Adrenal gland (tissue), 12 donors: ENCODE results near the gene RFX6. TPM values are rescaled to one million over a fixed set of nuclear protein-coding genes. Genes with fewer than 3 reads are reported as not detected.

Experiments
- DNase-seq, 7 donors: peaks; one replicate each; pipeline ENCODE4 v3.0.0-alpha.2; 2019 to 2020
- H3K27ac ChIP-seq, 5 donors: fragments of 200-600 bp; sonication (generic) in 4 of 5; 1 replicate in 3 of 5; 2 replicates in 2 of 5; pipeline versions ENCODE4 v1.5.1 to v1.8.0; 2016 to 2020; ENCODE audit warnings: mild to moderate bottlenecking in 1 of 5
- H3K27me3 ChIP-seq: fragments of 200-600 bp; 2 replicates; pipeline ENCODE4 v1.8.0; 2021
- H3K36me3 ChIP-seq, 2 donors: fragments of 200-600 bp; replicated peaks in 1 of 2; 1 replicate in 1 of 2; 2 replicates in 1 of 2; pipeline versions ENCODE4 v1.5.1 to v1.8.0; 2018 to 2022
- H3K4me1 ChIP-seq, 2 donors: fragments of 200-600 bp; replicated peaks in 1 of 2; 1 replicate in 1 of 2; 2 replicates in 1 of 2; pipeline versions ENCODE4 v1.5.1 to v1.8.0; 2018 to 2021
- H3K4me3 ChIP-seq, 4 donors: fragments of 200-600 bp; sonication (generic) in 3 of 4; one replicate each; pipeline ENCODE4 v1.5.1; 2016 to 2018
- H3K9me3 ChIP-seq, 3 donors: fragments of 200-600 bp; sonication (generic) in 1 of 3; replicated peaks in 1 of 3; 1 replicate in 2 of 3; 2 replicates in 1 of 3; pipeline versions ENCODE4 v1.5.1 to v1.8.0; 2016 to 2021
- POLR2A ChIP-seq, 2 donors: fragments of 450-650 bp; IDR thresholded peaks; one replicate each; pipeline ENCODE4 v1.6.1; 2017; ENCODE audit warnings: antibody characterized with exemption in 2 of 2, mild to moderate bottlenecking in 2 of 2, moderate library complexity in 1 of 2
- WGBS, 4 donors: extraction: QIAGEN DNeasy Blood & Tissue Kit in 2 of 4; methylation state at CpG; one replicate each; pipeline versions ENCODE4 v1.1.5 to v1.1.7; 2013 to 2017; 5-methylcytosine and 5-hydroxymethylcytosine counted together
- intact Hi-C, 2 donors: fragments of 100-400 bp; cut with DNase I; formaldehyde crosslinking; loops; one replicate each; pipeline versions ENCODE4 v1.14.1 to v1.15.0; 2022 to 2023
- polyA plus RNA-seq, 3 donors: library from polyadenylated mRNA; stranded (reverse); fragments of 200-250 nt in 2 of 3; fragments of 350-450 nt in 1 of 3; fragmentation: Illumina TruSeq in 1 of 3; extraction: RNeasy Lipid Tissue Mini Kit (QIAGEN cat#74804) in 1 of 3; gene quantifications; one replicate each; pipeline ENCODE4 v1.2.3, GENCODE V29; 2013 to 2014
- total RNA-seq, 9 donors: library from RNA; depleted of rRNA in 4 of 9; stranded (reverse); fragments of >200 nt in 4 of 9; fragments of 120-200 nt in 1 of 9; fragmentation: NEBNext Ultra II Directional in 1 of 9; extraction: Animal tissue kit (Norgen Biotek cat#: 25700) in 1 of 9; gene quantifications; one replicate each; pipeline versions ENCODE4 v1.1.0 to v1.2.4, GENCODE V29; 2013 to 2023
- TF ChIP-seq, protein P1 (sequence below), 6 experiments: fragments of 450-650 bp in 4 of 6; fragments of 200-600 bp in 2 of 6; sonication (generic) in 1 of 6; IDR thresholded peaks; 1 replicate in 5 of 6; 2 replicates in 1 of 6; pipeline versions ENCODE4 v1.5.1 to v1.8.0; 2016 to 2021; ENCODE audit warnings: antibody characterized with exemption in 6 of 6, mild to moderate bottlenecking in 2 of 6, moderate library complexity in 1 of 6
- donor health status: healthy with polysubstance abuse.
- donor health status: Bipolar disorder and iron deficiency.
- donor health status: DM: yes; HTN: yes; CAD: no.
- donor health status: DM: no; HTN: no; CAD: no.
- donor health status: DM: no; HTN: no; CAD: no.
- donor health status: DM: yes; HTN: yes; CAD: no.

Gene RFX6
- total and polyA plus RNA-seq, 12 donors: 0.27 to 12.0 (median 3.2) TPM; not detected in 4

DNA sequence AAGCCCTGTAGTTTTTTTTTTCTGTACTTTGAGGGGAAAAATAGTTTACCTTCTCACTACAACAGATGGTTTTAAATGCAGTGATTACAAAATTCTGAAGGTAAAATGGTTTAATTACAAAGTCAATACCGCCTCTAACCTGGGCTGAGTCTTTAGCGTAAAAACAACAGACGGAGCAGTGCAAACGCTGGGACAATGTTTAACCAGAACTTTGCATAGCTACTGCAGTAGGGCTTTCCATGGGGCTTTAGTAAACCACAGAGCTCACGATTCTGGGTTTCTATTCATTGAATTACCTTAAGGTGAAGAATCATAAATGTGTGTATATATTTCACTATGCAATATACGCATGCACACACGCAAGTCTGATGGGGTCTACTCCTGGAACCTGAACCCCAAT, 77.9 kb downstream of the RFX6 start:
- Histone ChIP-seq H3K27ac (no peak overlapping the region), H3K9me3 (no peaks in the 10 kb centered on the region), H3K4me3 (no peak overlapping the region), H3K4me1 (no peaks in the 10 kb centered on the region), H3K36me3 (no peaks in the 10 kb centered on the region), H3K27me3 (no peaks in the 10 kb centered on the region)
- 78 to 80% (median 79%) methylated on average over 7 of the region's 7 CpGs for WGBS, 4 donors
- intact Hi-C loops: no loop called here
- TF ChIP-seq POLR2A (IDR thresholded peaks at IDR 0.05): no peak
- TF ChIP-seq, protein P1, sequence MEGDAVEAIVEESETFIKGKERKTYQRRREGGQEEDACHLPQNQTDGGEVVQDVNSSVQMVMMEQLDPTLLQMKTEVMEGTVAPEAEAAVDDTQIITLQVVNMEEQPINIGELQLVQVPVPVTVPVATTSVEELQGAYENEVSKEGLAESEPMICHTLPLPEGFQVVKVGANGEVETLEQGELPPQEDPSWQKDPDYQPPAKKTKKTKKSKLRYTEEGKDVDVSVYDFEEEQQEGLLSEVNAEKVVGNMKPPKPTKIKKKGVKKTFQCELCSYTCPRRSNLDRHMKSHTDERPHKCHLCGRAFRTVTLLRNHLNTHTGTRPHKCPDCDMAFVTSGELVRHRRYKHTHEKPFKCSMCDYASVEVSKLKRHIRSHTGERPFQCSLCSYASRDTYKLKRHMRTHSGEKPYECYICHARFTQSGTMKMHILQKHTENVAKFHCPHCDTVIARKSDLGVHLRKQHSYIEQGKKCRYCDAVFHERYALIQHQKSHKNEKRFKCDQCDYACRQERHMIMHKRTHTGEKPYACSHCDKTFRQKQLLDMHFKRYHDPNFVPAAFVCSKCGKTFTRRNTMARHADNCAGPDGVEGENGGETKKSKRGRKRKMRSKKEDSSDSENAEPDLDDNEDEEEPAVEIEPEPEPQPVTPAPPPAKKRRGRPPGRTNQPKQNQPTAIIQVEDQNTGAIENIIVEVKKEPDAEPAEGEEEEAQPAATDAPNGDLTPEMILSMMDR (IDR thresholded peaks at IDR 0.05): no peak
- no peak for DNase-seq

DNA sequence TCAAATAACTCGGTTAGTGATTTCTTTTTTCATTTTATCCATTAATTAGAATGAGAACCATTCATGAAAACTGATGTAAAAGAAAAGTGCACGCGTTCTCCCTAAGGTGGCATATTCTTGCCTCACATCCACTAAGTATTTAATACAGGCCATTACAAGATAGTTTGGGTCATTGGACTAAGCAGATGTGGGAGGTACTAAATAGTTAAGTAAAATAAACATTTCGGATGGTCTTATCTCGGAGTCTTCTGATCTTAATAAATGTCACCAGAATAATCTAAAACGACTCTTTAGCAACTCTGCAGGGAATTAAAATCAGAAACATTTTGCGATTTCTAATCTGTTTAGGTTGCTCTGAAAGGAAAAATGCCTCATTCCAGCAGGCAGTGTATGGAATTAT, 78.7 kb downstream of the RFX6 start:
- no peak for TF ChIP-seq POLR2A (IDR thresholded peaks at IDR 0.05)
- TF ChIP-seq, protein P1 (IDR thresholded peaks at IDR 0.05): no peak
- Histone ChIP-seq H3K9me3 (no peaks in the 10 kb centered on the region), H3K36me3 (no peaks in the 10 kb centered on the region), H3K4me3 (no peak overlapping the region), H3K27ac (no peak overlapping the region), H3K4me1 (no peaks in the 10 kb centered on the region), H3K27me3 (no peaks in the 10 kb centered on the region)
- WGBS, 4 donors: 50 to 55% (median 53%) methylated on average over 7 of the region's 7 CpGs
- DNase-seq: no peak
- intact Hi-C loops: no loop called here

DNA sequence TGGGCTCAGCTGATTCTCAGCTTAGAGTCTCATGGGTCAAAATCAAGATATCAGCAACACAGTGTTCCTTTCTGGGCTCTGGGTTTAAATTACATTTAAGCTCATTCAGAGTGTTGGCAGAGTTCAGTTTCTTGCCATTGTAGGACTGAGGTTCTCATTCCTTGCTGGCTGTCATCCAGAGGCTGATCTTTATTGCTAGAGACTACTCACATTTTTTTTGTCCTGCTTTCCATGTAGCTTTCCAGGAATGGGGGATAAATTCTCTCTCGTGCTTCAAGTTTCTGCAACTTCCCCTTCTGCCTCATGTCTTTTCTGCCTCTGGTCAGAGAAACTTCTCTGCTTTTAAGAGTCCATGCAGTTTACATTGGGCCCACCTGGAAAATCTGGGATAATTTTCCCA, 86.9 kb downstream of the RFX6 start:
- no peak for DNase-seq
- no peaks in the 10 kb centered on the region for H3K27me3 ChIP-seq
- intact Hi-C loops: no loop called here
- no peaks in the 10 kb centered on the region for H3K36me3 ChIP-seq
- no peaks in the 10 kb centered on the region for H3K9me3 ChIP-seq
- H3K4me1 ChIP-seq: no peaks in the 10 kb centered on the region
- 39 to 56% (median 55%) methylated on average over 1 of the region's 1 CpG for WGBS, 4 donors
- no peak overlapping the region for H3K27ac ChIP-seq
- H3K4me3 ChIP-seq: no peak overlapping the region
- TF ChIP-seq, protein P1 (IDR thresholded peaks at IDR 0.05): no peak
- TF ChIP-seq POLR2A (IDR thresholded peaks at IDR 0.05): no peak

DNA sequence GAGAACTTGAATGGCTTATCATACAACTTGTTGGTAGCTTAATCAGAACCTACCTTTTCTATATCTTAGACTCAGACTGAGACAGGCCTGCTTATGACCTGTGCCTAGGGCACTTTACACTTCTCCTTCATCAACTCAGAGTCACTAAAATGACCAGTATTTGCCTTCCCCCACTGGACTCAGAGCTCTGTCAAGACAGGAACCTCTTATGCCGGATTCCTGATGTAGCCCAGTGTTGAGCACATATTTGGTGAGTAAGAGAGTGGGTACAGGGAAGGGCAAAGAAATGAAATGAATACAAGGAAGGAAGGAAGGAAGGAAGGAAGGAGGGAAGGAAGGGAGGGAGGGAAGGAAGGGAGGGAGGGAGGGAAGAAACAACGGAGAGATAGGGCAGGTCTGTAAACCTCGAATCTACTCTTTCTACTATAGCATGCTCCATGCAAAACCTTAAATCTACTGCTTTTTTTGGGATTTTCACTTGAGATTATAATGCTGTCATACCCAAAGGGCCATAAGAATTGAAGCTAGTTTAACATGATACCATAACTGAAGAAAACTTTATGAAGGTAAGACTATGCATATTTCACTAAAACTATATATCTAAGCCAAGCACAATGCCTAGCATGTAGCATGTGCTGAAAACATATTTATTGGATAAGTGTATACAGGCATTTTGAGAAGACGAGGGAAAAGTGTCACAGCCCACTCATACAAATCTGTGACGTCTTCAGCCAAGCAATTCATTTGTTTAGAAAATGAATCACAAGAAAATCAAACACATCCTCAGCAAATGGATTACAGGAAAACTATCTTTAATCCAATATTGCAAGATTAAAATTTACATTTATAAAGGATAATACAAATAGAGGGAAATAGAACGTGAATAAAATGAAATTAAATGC, 89.9 kb downstream of the RFX6 start:
- intact Hi-C loops: no loop called here
- DNase-seq: no peak
- WGBS, 4 donors: 57 to 72% (median 61%) methylated on average over 6 of the region's 6 CpGs
- no peaks in the 10 kb centered on the region for H3K27me3 ChIP-seq
- no peak for TF ChIP-seq POLR2A (IDR thresholded peaks at IDR 0.05)
- TF ChIP-seq, protein P1 (IDR thresholded peaks at IDR 0.05): no peak
- no peaks in the 10 kb centered on the region for H3K9me3 ChIP-seq
- H3K36me3 ChIP-seq: no peaks in the 10 kb centered on the region
- H3K27ac ChIP-seq: no peak overlapping the region
- H3K4me1 ChIP-seq: no peaks in the 10 kb centered on the region
- H3K4me3 ChIP-seq: no peak overlapping the region
